Mesothelial cell of epicardium (in vitro differentiated cells): Measurements from ENCODE around the gene B4GALNT4. TPM values are rescaled to one million over a fixed set of nuclear protein-coding genes. Genes with fewer than 3 reads are reported as not detected.
"Not testable (repeated sequence)": the region's sequence is repeated elsewhere in the genome, so short reads cannot be mapped to it uniquely, and the experiment has no call there.

Experiments
- DNase-seq, 2 experiments: peaks; one replicate each; pipeline ENCODE4 v3.0.0; 2021; ENCODE audit warnings: low spot score in 2 of 2; ENCODE audit not compliant: unreplicated experiment in 2 of 2
- H3K27ac Mint-ChIP-seq: 2 replicates; pipeline ENCODE4 v1.8.0; 2021; ENCODE audit warnings: mixed read lengths
- H3K27me3 Mint-ChIP-seq: 2 replicates; pipeline ENCODE4 v1.8.0; 2021; ENCODE audit warnings: low read depth, mixed read lengths
- H3K36me3 Mint-ChIP-seq: 2 replicates; pipeline ENCODE4 v1.8.0; 2021; ENCODE audit warnings: mixed read lengths
- H3K4me1 Mint-ChIP-seq: 2 replicates; pipeline ENCODE4 v1.8.0; 2021; ENCODE audit warnings: mixed read lengths
- H3K4me3 Mint-ChIP-seq: 2 replicates; pipeline ENCODE4 v1.8.0; 2021; ENCODE audit warnings: mild to moderate bottlenecking, moderate library complexity, mixed read lengths
- H3K9me3 Mint-ChIP-seq: 2 replicates; pipeline ENCODE4 v1.8.0; 2021; ENCODE audit warnings: mixed read lengths
- total RNA-seq: library from RNA; stranded (reverse); gene quantifications from 3 replicates; pipeline ENCODE4 v1.2.1, GENCODE V29; 2021
- TF ChIP-seq, protein P1 (sequence below): fragments of 200-600 bp; sonication (generic); IDR thresholded peaks from one replicate; pipeline ENCODE4 v1.5.0; 2021; ENCODE audit warnings: antibody characterized with exemption; ENCODE audit not compliant: unreplicated experiment

Gene B4GALNT4
- total RNA-seq, 1 donor from 2014 or later = 314 TPM

DNA sequence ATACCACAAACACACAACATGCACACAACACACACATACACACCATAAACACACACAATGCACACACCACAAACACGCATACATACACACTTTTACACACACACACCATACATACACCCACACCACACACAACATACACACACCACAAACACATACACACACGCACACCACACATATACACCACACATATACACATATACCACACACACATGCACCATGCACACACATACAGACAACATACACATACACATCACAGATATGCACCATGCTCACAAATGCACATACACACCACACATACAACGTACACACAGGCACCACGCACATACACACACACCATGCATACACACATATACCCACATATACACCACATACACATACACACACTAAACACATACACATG is 11.7 kb upstream of the B4GALNT4 start:
- H3K27me3 Mint-ChIP-seq = peaks cover 2% of the 10 kb centered on the region
- H3K36me3 Mint-ChIP-seq = no peaks in the 10 kb centered on the region
- H3K4me1 Mint-ChIP-seq = peaks cover 24% of the 10 kb centered on the region
- DNase-seq = no peak
- peaks cover 6% of the 10 kb centered on the region for H3K9me3 Mint-ChIP-seq
- TF ChIP-seq, protein P1, sequence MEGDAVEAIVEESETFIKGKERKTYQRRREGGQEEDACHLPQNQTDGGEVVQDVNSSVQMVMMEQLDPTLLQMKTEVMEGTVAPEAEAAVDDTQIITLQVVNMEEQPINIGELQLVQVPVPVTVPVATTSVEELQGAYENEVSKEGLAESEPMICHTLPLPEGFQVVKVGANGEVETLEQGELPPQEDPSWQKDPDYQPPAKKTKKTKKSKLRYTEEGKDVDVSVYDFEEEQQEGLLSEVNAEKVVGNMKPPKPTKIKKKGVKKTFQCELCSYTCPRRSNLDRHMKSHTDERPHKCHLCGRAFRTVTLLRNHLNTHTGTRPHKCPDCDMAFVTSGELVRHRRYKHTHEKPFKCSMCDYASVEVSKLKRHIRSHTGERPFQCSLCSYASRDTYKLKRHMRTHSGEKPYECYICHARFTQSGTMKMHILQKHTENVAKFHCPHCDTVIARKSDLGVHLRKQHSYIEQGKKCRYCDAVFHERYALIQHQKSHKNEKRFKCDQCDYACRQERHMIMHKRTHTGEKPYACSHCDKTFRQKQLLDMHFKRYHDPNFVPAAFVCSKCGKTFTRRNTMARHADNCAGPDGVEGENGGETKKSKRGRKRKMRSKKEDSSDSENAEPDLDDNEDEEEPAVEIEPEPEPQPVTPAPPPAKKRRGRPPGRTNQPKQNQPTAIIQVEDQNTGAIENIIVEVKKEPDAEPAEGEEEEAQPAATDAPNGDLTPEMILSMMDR = no peak
- no peak overlapping the region for H3K4me3 Mint-ChIP-seq
- no peak overlapping the region for H3K27ac Mint-ChIP-seq

DNA sequence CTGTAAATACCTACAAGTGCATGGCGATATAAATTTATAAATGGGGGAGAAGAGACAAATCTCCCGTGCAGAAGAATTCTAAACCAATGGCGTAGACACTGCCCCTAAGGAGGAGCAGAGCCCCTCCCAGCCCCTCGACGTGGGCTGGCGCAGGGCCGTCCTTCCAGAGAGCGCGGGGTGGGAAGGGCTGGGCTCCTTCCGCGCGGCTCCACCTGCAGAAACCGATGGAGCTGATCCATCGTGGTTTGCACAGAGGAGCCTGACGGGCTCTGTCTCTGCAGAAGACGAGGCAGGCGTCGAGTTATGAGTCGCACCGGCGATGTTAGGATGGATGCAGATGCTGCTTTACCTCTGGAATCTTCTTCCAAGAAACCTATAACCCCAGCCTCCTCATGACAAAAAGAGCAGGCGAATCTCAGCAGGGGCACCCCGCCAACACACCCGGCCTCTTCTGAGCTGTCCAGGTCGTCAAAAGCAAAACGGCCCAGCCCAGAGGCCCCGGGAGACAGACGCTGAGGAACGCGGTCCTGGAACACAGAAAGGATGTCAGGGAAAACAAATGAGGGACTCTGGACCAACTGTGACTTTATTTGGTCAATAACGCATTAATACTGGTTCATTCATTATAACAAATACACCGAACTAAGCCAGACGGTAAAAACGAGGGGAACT is 11.0 kb upstream of the B4GALNT4 start:
- H3K27me3 Mint-ChIP-seq = peaks cover 2% of the 10 kb centered on the region
- TF ChIP-seq, protein P1 = no peak
- H3K4me3 Mint-ChIP-seq = no peak overlapping the region
- no peak for DNase-seq
- H3K4me1 Mint-ChIP-seq = peaks cover 17% of the 10 kb centered on the region
- no peak overlapping the region for H3K27ac Mint-ChIP-seq
- no peaks in the 10 kb centered on the region for H3K36me3 Mint-ChIP-seq
- H3K9me3 Mint-ChIP-seq = peaks cover 6% of the 10 kb centered on the region

DNA sequence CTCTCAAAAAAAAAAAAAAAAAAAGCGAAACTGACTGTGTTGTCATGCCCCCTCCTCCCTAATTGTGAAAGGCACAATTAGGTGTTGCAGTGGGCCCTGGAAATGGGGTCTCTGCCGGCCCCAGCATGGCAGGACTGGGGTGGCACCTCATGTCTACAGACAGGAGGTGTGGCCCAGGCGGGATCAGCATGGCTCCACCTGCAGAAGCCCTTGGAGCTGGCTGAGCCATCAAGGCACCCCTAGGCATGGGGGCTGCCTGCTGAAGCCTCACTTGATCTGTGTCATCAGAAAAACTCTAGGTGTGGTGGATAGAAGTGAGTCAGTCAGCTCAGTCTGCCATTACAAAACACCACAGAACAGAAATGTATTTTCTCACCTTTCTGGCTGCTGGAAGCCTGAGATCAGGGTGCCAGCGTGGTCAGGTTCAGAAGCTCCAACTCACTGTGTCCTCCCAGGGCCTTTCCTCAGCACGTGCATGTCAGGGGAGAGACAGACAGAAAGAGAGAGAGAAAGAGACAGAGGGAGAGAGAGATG is 10.1 kb upstream of the B4GALNT4 start:
- peaks cover 6% of the 10 kb centered on the region for H3K9me3 Mint-ChIP-seq
- H3K4me3 Mint-ChIP-seq = no peak overlapping the region
- peaks cover 2% of the 10 kb centered on the region for H3K27me3 Mint-ChIP-seq
- DNase-seq = no peak
- H3K27ac Mint-ChIP-seq = no peak overlapping the region
- H3K36me3 Mint-ChIP-seq = no peaks in the 10 kb centered on the region
- TF ChIP-seq, protein P1 = no peak
- peaks cover 10% of the 10 kb centered on the region for H3K4me1 Mint-ChIP-seq

DNA sequence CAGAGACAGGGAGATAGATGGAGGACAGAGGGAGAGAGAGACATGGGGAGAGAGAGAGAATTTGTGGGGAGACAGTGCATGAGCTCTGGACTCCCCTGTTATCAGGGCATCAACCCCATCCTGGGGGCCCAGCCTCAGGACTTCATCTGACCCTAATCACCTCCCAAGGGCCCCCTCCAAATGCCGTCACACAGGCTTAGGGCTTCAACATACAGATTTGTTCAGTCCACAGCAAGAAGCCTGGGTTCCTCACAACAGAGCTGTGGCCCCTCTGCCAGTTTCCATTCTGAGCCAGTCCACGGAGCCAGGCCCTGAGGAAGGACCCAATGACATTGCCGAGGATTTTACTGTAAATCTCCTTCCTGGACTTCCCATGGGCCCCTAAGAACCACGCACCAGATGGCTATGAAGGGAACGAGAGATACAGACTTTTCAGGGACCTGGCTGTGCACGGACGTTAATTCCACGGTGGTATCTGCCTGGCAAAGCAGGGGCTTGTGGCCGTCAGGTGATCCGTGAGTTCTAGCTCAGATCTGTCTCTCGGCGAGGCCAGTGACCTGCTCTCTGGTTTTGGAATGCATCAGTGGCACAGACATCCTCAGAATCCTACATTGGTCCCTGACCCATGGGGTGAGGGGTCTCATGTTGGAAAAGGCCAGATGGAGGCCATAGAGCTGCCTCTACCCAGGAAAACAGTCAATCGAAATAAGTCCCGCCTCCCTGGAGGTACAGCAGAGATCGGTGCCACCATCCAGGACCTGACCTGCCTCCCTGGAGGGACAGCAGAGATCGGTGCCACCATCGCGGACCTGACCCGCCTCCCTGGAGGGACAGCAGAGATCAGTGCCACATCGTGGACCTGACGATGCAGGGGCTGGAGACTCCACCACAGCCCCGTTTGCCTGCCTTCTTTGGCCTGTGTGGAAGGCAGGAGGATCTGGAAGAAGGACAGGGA is 8.7 kb upstream of the B4GALNT4 start:
- DNase-seq = no peak
- Mint-ChIP-seq H3K4me3 (no peak overlapping the region), H3K27me3 (peaks cover 5% of the 10 kb centered on the region), H3K36me3 (no peaks in the 10 kb centered on the region), H3K4me1 (no peaks in the 10 kb centered on the region), H3K9me3 (peaks cover 6% of the 10 kb centered on the region), H3K27ac (no peak overlapping the region)
- TF ChIP-seq, protein P1 = no peak

DNA sequence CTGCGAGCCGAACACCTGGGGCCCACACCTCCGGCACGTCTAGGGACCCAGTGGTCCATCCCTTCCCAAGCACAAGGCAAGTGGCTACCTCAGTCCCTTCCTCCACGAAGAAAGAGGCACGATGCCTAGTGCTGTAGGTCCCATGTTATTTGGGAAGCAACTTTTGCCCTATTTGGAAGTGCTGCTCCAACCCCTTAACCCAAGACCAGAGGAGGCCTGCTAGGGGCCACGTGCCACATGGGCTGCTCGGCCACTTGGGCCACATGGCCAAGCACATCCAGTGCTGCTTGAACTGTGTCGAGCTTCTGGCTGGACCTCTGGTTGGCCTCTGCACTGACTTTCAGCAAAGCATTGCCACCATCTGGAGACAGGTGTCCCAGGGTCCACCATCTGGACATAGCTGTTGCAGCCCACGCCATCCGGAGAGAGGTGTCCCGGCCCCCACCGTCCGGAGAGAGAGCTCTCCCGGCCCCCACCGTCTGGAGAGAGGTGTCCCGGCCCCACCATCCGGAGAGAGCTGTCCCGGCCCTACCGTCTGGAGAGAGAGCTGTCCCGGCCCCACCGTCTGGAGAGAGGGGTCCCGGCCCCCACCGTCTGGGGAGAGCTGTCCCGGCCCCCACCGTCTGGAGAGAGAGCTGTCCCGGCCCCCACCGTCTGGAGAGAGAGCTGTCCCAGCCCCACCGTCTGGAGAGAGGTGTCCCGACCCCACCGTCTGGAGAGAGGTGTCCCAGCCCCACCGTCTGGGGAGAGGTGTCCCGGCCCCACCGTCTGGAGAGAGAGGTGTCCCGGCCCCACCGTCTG is 6.5 kb upstream of the B4GALNT4 start:
- Mint-ChIP-seq H3K27ac (no peak overlapping the region), H3K27me3 (peaks cover 10% of the 10 kb centered on the region), H3K4me1 (peaks cover under 1% of the 10 kb centered on the region), H3K4me3 (no peak overlapping the region), H3K36me3 (no peaks in the 10 kb centered on the region), H3K9me3 (peaks cover 6% of the 10 kb centered on the region)
- no peak for DNase-seq
- TF ChIP-seq, protein P1 = no peak

DNA sequence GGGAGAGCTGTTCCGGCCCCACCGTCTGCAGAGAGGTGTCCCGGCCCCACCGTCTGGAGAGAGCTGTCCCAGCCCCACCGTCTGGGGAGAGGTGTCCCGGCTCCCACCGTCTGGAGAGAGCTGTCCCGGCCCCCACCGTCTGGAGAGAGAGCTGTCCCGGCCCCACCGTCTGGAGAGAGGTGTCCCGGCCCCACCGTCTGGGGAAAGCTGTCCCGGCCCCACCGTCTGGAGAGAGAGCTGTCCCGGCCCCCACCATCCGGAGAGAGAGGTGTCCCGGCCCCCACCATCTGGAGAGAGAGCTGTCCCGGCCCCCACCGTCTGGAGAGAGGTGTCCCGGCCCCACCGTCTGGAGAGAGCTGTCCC is 5.9 kb upstream of the B4GALNT4 start:
- H3K27ac Mint-ChIP-seq, H3K36me3 Mint-ChIP-seq, H3K4me3 Mint-ChIP-seq, H3K4me1 Mint-ChIP-seq, H3K9me3 Mint-ChIP-seq, H3K27me3 Mint-ChIP-seq, DNase-seq: not testable (repeated sequence)
